Subcutaneous abdominal adipose tissue (tissue), 5 donors: Measurements from ENCODE around the gene MAP3K5.

ENCODE experiments used
- H3K27ac ChIP-seq: one replicate; pipeline ENCODE4 v1.7.0; 2013; ENCODE audit warnings: low read depth, mild to moderate bottlenecking, inconsistent platforms, low read length, moderate library complexity
- H3K27me3 ChIP-seq, 5 donors: one replicate each; pipeline ENCODE4 v1.7.0; 2013; ENCODE audit warnings: low read length in 5 of 5, inconsistent platforms in 1 of 5; ENCODE audit not compliant: control insufficient read depth in 5 of 5, insufficient read depth in 4 of 5
- H3K36me3 ChIP-seq, 5 donors: one replicate each; pipeline ENCODE4 v1.7.0; 2013; ENCODE audit warnings: low read length in 5 of 5; ENCODE audit not compliant: control insufficient read depth in 5 of 5, insufficient read depth in 5 of 5
- H3K4me1 ChIP-seq, 5 donors: one replicate each; pipeline ENCODE4 v1.7.0; 2013; ENCODE audit warnings: low read length in 5 of 5, mild to moderate bottlenecking in 3 of 5, moderate library complexity in 1 of 5; ENCODE audit not compliant: control insufficient read depth in 5 of 5, insufficient read depth in 5 of 5
- H3K4me3 ChIP-seq, 5 donors: one replicate each; pipeline ENCODE4 v1.7.0; 2013; ENCODE audit warnings: low read length in 5 of 5, low read depth in 1 of 5
- H3K9ac ChIP-seq, 5 donors: one replicate each; pipeline ENCODE4 v1.7.0; 2013; ENCODE audit warnings: low read length in 5 of 5, mild to moderate bottlenecking in 4 of 5, moderate library complexity in 3 of 5
- H3K9me3 ChIP-seq, 5 donors: one replicate each; pipeline ENCODE4 v1.7.0; 2013; ENCODE audit warnings: low read length in 5 of 5; ENCODE audit not compliant: control insufficient read depth in 5 of 5
- donor health status: healthy.
- donor health status: healthy.
- donor health status: healthy.
- donor health status: healthy.
- donor health status: healthy.

Gene MAP3K5

GRCh38 chr6:136544326-136544725 is 248.0 kb downstream of the MAP3K5 start:
- Histone ChIP-seq H3K27me3 (no peaks in the 10 kb centered on the region), H3K27ac (no peak overlapping the region), H3K36me3 (no peaks in the 10 kb centered on the region), H3K9me3 (no peaks in the 10 kb centered on the region), H3K4me3 (no peak overlapping the region), H3K9ac (no peak overlapping the region), H3K4me1 (peaks cover 0 to 7% (median 3%) of the 10 kb centered on the region in 5 donors)

GRCh38 chr6:136541395-136541794 is 250.9 kb downstream of the MAP3K5 start:
- Histone ChIP-seq H3K36me3 (no peaks in the 10 kb centered on the region), H3K9ac (no peak overlapping the region), H3K9me3 (no peaks in the 10 kb centered on the region), H3K4me3 (no peak overlapping the region), H3K27me3 (no peaks in the 10 kb centered on the region), H3K27ac (no peak overlapping the region), H3K4me1 (peaks cover 0 to 2% (median 0%) of the 10 kb centered on the region in 5 donors)

- H3K9me3 ChIP-seq, result no peaks in the 10 kb centered on the region
- H3K9ac ChIP-seq, result no peak overlapping the region
- H3K4me1 ChIP-seq, result peaks cover 0 to 2% (median 0%) of the 10 kb centered on the region in 5 donors
- H3K36me3 ChIP-seq, result no peaks in the 10 kb centered on the region
- H3K27ac ChIP-seq, result no peak overlapping the region
- no peak overlapping the region for H3K4me3 ChIP-seq
- no peaks in the 10 kb centered on the region for H3K27me3 ChIP-seq
Observed at GRCh38 chr6:136539967-136540652, 252.2 kb downstream of the MAP3K5 start.

GRCh38 chr6:136538836-136539235 is 253.4 kb downstream of the MAP3K5 start:
- Histone ChIP-seq H3K36me3 (no peaks in the 10 kb centered on the region), H3K9ac (no peak overlapping the region)

GRCh38 chr6:136535880-136536650 is 256.2 kb downstream of the MAP3K5 start:
- no peak overlapping the region for H3K27ac ChIP-seq
- H3K4me3 ChIP-seq, result no peak overlapping the region
- peaks cover 0 to 2% (median 0%) of the 10 kb centered on the region in 5 donors for H3K4me1 ChIP-seq
- H3K9ac ChIP-seq, result no peak overlapping the region
- no peaks in the 10 kb centered on the region for H3K36me3 ChIP-seq
- H3K27me3 ChIP-seq, result no peaks in the 10 kb centered on the region
- no peaks in the 10 kb centered on the region for H3K9me3 ChIP-seq

More at GRCh38 chr6:136538836-136539235, 253.4 kb downstream of the MAP3K5 start:
- Histone ChIP-seq H3K27me3 (no peaks in the 10 kb centered on the region), H3K27ac (no peak overlapping the region), H3K4me1 (peaks cover 0 to 2% (median 0%) of the 10 kb centered on the region in 5 donors), H3K9me3 (no peaks in the 10 kb centered on the region), H3K4me3 (no peak overlapping the region)

GRCh38 chr6:136535017-136535765 is 257.1 kb downstream of the MAP3K5 start:
- Histone ChIP-seq H3K9me3 (no peaks in the 10 kb centered on the region), H3K9ac (no peak overlapping the region), H3K36me3 (no peaks in the 10 kb centered on the region), H3K4me1 (peaks cover 0 to 2% (median 0%) of the 10 kb centered on the region in 5 donors), H3K27me3 (no peaks in the 10 kb centered on the region), H3K27ac (no peak overlapping the region), H3K4me3 (no peak overlapping the region)

GRCh38 chr6:136534268-136534667 is 258.0 kb downstream of the MAP3K5 start:
- H3K9me3 ChIP-seq, result no peaks in the 10 kb centered on the region
- no peaks in the 10 kb centered on the region for H3K27me3 ChIP-seq
- H3K9ac ChIP-seq, result no peak overlapping the region
- no peak overlapping the region for H3K27ac ChIP-seq
- H3K4me1 ChIP-seq, result no peaks in the 10 kb centered on the region
- no peak overlapping the region for H3K4me3 ChIP-seq
- no peaks in the 10 kb centered on the region for H3K36me3 ChIP-seq

GRCh38 chr6:136533487-136533886 is 258.8 kb downstream of the MAP3K5 start:
- no peak overlapping the region for H3K4me3 ChIP-seq
- H3K9ac ChIP-seq, result no peak overlapping the region
- no peaks in the 10 kb centered on the region for H3K9me3 ChIP-seq
- no peaks in the 10 kb centered on the region for H3K27me3 ChIP-seq
- no peaks in the 10 kb centered on the region for H3K4me1 ChIP-seq
- no peak overlapping the region for H3K27ac ChIP-seq
- no peaks in the 10 kb centered on the region for H3K36me3 ChIP-seq

- H3K27me3 ChIP-seq, result no peaks in the 10 kb centered on the region
- H3K4me1 ChIP-seq, result peaks cover 0 to 10% (median 7%) of the 10 kb centered on the region in 5 donors
- H3K4me3 ChIP-seq, result no peak overlapping the region
- H3K36me3 ChIP-seq, result no peaks in the 10 kb centered on the region
- no peak overlapping the region for H3K9ac ChIP-seq
- no peak overlapping the region for H3K27ac ChIP-seq
- no peaks in the 10 kb centered on the region for H3K9me3 ChIP-seq
Observed at GRCh38 chr6:136532030-136532429, 260.2 kb downstream of the MAP3K5 start.

- H3K36me3 ChIP-seq, result no peaks in the 10 kb centered on the region
- peaks cover 0 to 20% (median 16%) of the 10 kb centered on the region in 5 donors for H3K4me1 ChIP-seq
- no peak overlapping the region for H3K4me3 ChIP-seq
- H3K9ac ChIP-seq, result no peak overlapping the region
- H3K27me3 ChIP-seq, result no peaks in the 10 kb centered on the region
- no peak overlapping the region for H3K27ac ChIP-seq
- H3K9me3 ChIP-seq, result no peaks in the 10 kb centered on the region
Observed at GRCh38 chr6:136529710-136530109, 262.6 kb downstream of the MAP3K5 start.
